Measurements from ENCODE around the gene ATXN1. TPM values are rescaled to one million over a fixed set of nuclear protein-coding genes. Genes with fewer than 3 reads are reported as not detected.

Gene ATXN1
- polyA plus RNA-seq, 1 of the 3 experiments (the other 2 are of a cell fraction) = 7.9 TPM

GRCh38 chr6:16755544-16755943 lies 5.7 kb downstream of the ATXN1 start:
- TF ChIP-seq TAF1 (IDR thresholded peaks at IDR 0.05; ENCODE audit: borderline replicate concordance, low read depth, low read length) (no peak), GABPA (IDR thresholded peaks at IDR 0.05; ENCODE audit: low read depth) (no peak), SMC3 (IDR thresholded peaks at IDR 0.05; ENCODE audit: low read depth, low read length) (no peak), ELF1 (IDR thresholded peaks at IDR 0.05) (no peak), RFX5 (IDR thresholded peaks at IDR 0.05; ENCODE audit: low read length) (no peak), MXI1 (IDR thresholded peaks at IDR 0.05; ENCODE audit: low read depth, low read length) (no peak), POLR2AphosphoS5 (IDR thresholded peaks at IDR 0.05; ENCODE audit: low read depth, low read length) (no peak)
- H2AFZ ChIP-seq (ENCODE audit: low read depth) = no peak overlapping the region
- DNase-seq = no peak
- no peaks in the 10 kb centered on the region for H3K9me2 ChIP-seq
- no peak overlapping the region for H3K9ac ChIP-seq
- H3K27me3 ChIP-seq (ENCODE audit: insufficient read depth) = no peaks in the 10 kb centered on the region
- peaks cover 8 to 19% of the 10 kb centered on the region in 2 experiments for H3K36me3 ChIP-seq (replicated peaks in 1 of 2; ENCODE audit: control insufficient read depth in 1 of 2, insufficient read depth in 2 of 2, low read length in 1 of 2)
- no peak overlapping the region for H3K4me2 ChIP-seq
- H3K4me3 ChIP-seq (ENCODE audit: low read depth in 2 of 2, low read length in 1 of 2) = no peak overlapping the region
- H3K4me1 ChIP-seq (ENCODE audit: control insufficient read depth in 1 of 2, insufficient read depth in 2 of 2, low read depth in 1 of 2, low read length in 1 of 2) = peaks cover 5 to 42% of the 10 kb centered on the region in 2 experiments; a peak in 3 of 4 replicates
- POLR2A ChIA-PET = no interaction called here
- H3K9me3 ChIP-seq = no peaks in the 10 kb centered on the region
- peaks cover 30% of the 10 kb centered on the region for H4K20me1 ChIP-seq (ENCODE audit: insufficient read depth)
- CTCF ChIA-PET = no interaction called here
- H3F3A ChIP-seq (replicated peaks; ENCODE audit: insufficient read depth) = peaks cover 18% of the 10 kb centered on the region
- 84% methylated on average over 3 of the region's 3 CpGs for WGBS (ENCODE audit: low lambda C conversion rate)
- H3K27ac ChIP-seq (ENCODE audit: low read depth in 2 of 2, low read length in 1 of 2) = peak overlapping the region in 1 of 2 experiments; percentile 94; a peak in 1 of 4 replicates
- peaks cover 95% of the 10 kb centered on the region for H3K79me2 ChIP-seq (ENCODE audit: insufficient read depth)

- Histone ChIP-seq H2AFZ (ENCODE audit: low read depth) (no peak overlapping the region), H3K4me2 (no peak overlapping the region), H3F3A (replicated peaks; ENCODE audit: insufficient read depth) (peaks cover 18% of the 10 kb centered on the region), H3K27ac (ENCODE audit: low read depth in 2 of 2, low read length in 1 of 2) (peak overlapping the region in 1 of 2 experiments; percentile 94; a peak in 1 of 4 replicates), H3K36me3 (replicated peaks in 1 of 2; ENCODE audit: control insufficient read depth in 1 of 2, insufficient read depth in 2 of 2, low read length in 1 of 2) (peaks cover 8 to 25% of the 10 kb centered on the region in 2 experiments), H3K9me2 (no peaks in the 10 kb centered on the region), H3K9me3 (no peaks in the 10 kb centered on the region), H3K27me3 (ENCODE audit: insufficient read depth) (no peaks in the 10 kb centered on the region), H4K20me1 (ENCODE audit: insufficient read depth) (peaks cover 30% of the 10 kb centered on the region), H3K4me3 (ENCODE audit: low read depth in 2 of 2, low read length in 1 of 2) (no peak overlapping the region), H3K9ac (no peak overlapping the region), H3K4me1 (ENCODE audit: control insufficient read depth in 1 of 2, insufficient read depth in 2 of 2, low read depth in 1 of 2, low read length in 1 of 2) (peaks cover 5 to 48% of the 10 kb centered on the region in 2 experiments; a peak in 3 of 4 replicates), H3K79me2 (ENCODE audit: insufficient read depth) (peaks cover 96% of the 10 kb centered on the region)
- TF ChIP-seq POLR2AphosphoS5 (IDR thresholded peaks at IDR 0.05; ENCODE audit: low read depth, low read length) (no peak), CTCF (IDR thresholded peaks at IDR 0.05) (no peak), YY1 (IDR thresholded peaks at IDR 0.05; ENCODE audit: low read depth) (no peak), PBX3 (IDR thresholded peaks at IDR 0.05) (no peak), GABPA (IDR thresholded peaks at IDR 0.05; ENCODE audit: low read depth) (no peak), RFX5 (IDR thresholded peaks at IDR 0.05; ENCODE audit: low read length) (no peak), NFIC (IDR thresholded peaks at IDR 0.05; ENCODE audit: borderline replicate concordance) (no peak), MXI1 (IDR thresholded peaks at IDR 0.05; ENCODE audit: low read depth, low read length) (no peak), TEAD4 (IDR thresholded peaks at IDR 0.05; ENCODE audit: borderline replicate concordance, insufficient read depth) (no peak), EZH2phosphoT487 (IDR thresholded peaks at IDR 0.05; ENCODE audit: borderline replicate concordance, low read depth) (no peak), FOSL2 (IDR thresholded peaks at IDR 0.05; ENCODE audit: borderline replicate concordance, low read depth) (no peak), MEF2A (IDR thresholded peaks at IDR 0.05; ENCODE audit: borderline replicate concordance, low read depth) (no peak), GATA2 (CRISPR knock-in tag; IDR thresholded peaks at IDR 0.05) (no peak), TCF12 (IDR thresholded peaks at IDR 0.05) (no peak), EP300 (IDR thresholded peaks at IDR 0.05; ENCODE audit: borderline replicate concordance in 1 of 2, low read depth in 1 of 2, low read length in 1 of 2) (no peak)
- ChIA-PET POLR2A (no interaction called here), CTCF (interaction anchor here (1.4 to 2.3 kb wide), 2 partner anchors 8 to 423 kb away, joined by 3 to 9 read pairs; no protein-coding TSS in a partner anchor)
- DNase-seq = no peak
These were observed 6.4 kb downstream of the ATXN1 start for GRCh38 chr6:16754876-16755275.

Data from SK-N-SH (cell line).